Activated naive CD4-positive, alpha-beta T cell treated with anti-CD3 and anti-CD28 coated beads, Interleukin-2, amount 50 U/mL, for 72 hours (primary cell): ENCODE results near the gene SH2D7. TPM values are rescaled to one million over a fixed set of nuclear protein-coding genes. Genes with fewer than 3 reads are reported as not detected.

ENCODE experiments used
- ATAC-seq, 2 donors: fragments of 150-1000 bp; cut with Tn5 transposase; 2 replicates each; pipeline ENCODE4 v1.10.0; 2021; ENCODE audit warnings: mild to moderate bottlenecking in 2 of 2, moderate library complexity in 2 of 2
- DNase-seq, 2 donors: peaks; one replicate each; pipeline ENCODE4 v3.0.0; 2021 to 2022; ENCODE audit warnings: low spot score in 2 of 2
- H3K27ac Mint-ChIP-seq, 2 donors: one replicate each; pipeline ENCODE4 v1.8.0; 2022; ENCODE audit warnings: mild to moderate bottlenecking in 2 of 2, mixed read lengths in 2 of 2
- H3K36me3 Mint-ChIP-seq, 2 donors: one replicate each; pipeline ENCODE4 v1.8.0; 2022; ENCODE audit warnings: mixed read lengths in 2 of 2
- H3K9me3 Mint-ChIP-seq, 2 donors: one replicate each; pipeline ENCODE4 v1.8.0; 2022; ENCODE audit warnings: mixed read lengths in 2 of 2
- total RNA-seq, 2 donors: library from RNA; stranded (reverse); gene quantifications; one replicate each; pipeline ENCODE4 v1.2.3, GENCODE V29; 2022

SH2D7 gene
- total RNA-seq, 2 donors from 2014 or later, result not detected

- peak in 1 of 2 donors; percentile 53 for DNase-seq
- Mint-ChIP-seq H3K36me3 (no peaks in the 10 kb centered on the region), H3K27ac (peak overlapping the region; percentile 80 to 87), H3K9me3 (no peaks in the 10 kb centered on the region)
- no peak for ATAC-seq
Measured at GRCh38 chr15:78104566-78105475, 12.5 kb downstream of the SH2D7 start.

- peak overlapping the region; percentile 80 to 87 for H3K27ac Mint-ChIP-seq
- no peak for ATAC-seq
- H3K36me3 Mint-ChIP-seq, result no peaks in the 10 kb centered on the region
- peak in 1 of 2 donors; percentile 52 for DNase-seq
- H3K9me3 Mint-ChIP-seq, result no peaks in the 10 kb centered on the region
Measured at GRCh38 chr15:78105476-78106241, 13.3 kb downstream of the SH2D7 start.

- Mint-ChIP-seq H3K36me3 (no peaks in the 10 kb centered on the region), H3K9me3 (no peaks in the 10 kb centered on the region), H3K27ac (no peak overlapping the region)
- ATAC-seq (no peak), DNase-seq (peak in 1 of 2 donors; percentile 51)
Measured at GRCh38 chr15:78107471-78107870, 15.1 kb downstream of the SH2D7 start.

- ATAC-seq (peak; percentile 75 to 86), DNase-seq (peak; percentile 79 to 85)
- Mint-ChIP-seq H3K36me3 (no peaks in the 10 kb centered on the region), H3K9me3 (no peaks in the 10 kb centered on the region), H3K27ac (peak overlapping the region in 1 of 2 donors; percentile 67)
Measured at GRCh38 chr15:78108300-78109084, 16.1 kb downstream of the SH2D7 start.

GRCh38 chr15:78109156-78109555 lies 16.8 kb downstream of the SH2D7 start:
- Mint-ChIP-seq H3K36me3 (no peaks in the 10 kb centered on the region), H3K27ac (peak overlapping the region in 1 of 2 donors; percentile 67), H3K9me3 (no peaks in the 10 kb centered on the region)
- ATAC-seq (no peak), DNase-seq (peak in 1 of 2 donors; percentile 31)

- DNase-seq (peak in 1 of 2 donors; percentile 47), ATAC-seq (no peak)
- H3K27ac Mint-ChIP-seq, result no peak overlapping the region
- no peaks in the 10 kb centered on the region for H3K36me3 Mint-ChIP-seq
- no peaks in the 10 kb centered on the region for H3K9me3 Mint-ChIP-seq
Measured at GRCh38 chr15:78110096-78110495, 17.7 kb downstream of the SH2D7 start.

- no peaks in the 10 kb centered on the region for H3K36me3 Mint-ChIP-seq
- H3K27ac Mint-ChIP-seq, result no peak overlapping the region
- ATAC-seq, result no peak
- no peaks in the 10 kb centered on the region for H3K9me3 Mint-ChIP-seq
- peak in 1 of 2 donors; percentile 34 for DNase-seq
Measured at GRCh38 chr15:78110916-78111475, 18.6 kb downstream of the SH2D7 start.

GRCh38 chr15:78111788-78112187 lies 19.4 kb downstream of the SH2D7 start:
- no peak for ATAC-seq
- peak in 1 of 2 donors; percentile 40 for DNase-seq
- Mint-ChIP-seq H3K9me3 (no peaks in the 10 kb centered on the region), H3K36me3 (no peaks in the 10 kb centered on the region), H3K27ac (no peak overlapping the region)

- no peak for ATAC-seq
Measured at GRCh38 chr15:78112551-78112950, 20.2 kb downstream of the SH2D7 start.

GRCh38 chr15:78120523-78120922 lies 28.2 kb downstream of the SH2D7 start:
- DNase-seq, result no peak
- Mint-ChIP-seq H3K27ac (no peak overlapping the region), H3K9me3 (no peaks in the 10 kb centered on the region), H3K36me3 (no peaks in the 10 kb centered on the region)
- no peak for ATAC-seq

More at GRCh38 chr15:78112551-78112950, 20.2 kb downstream of the SH2D7 start:
- Mint-ChIP-seq H3K9me3 (no peaks in the 10 kb centered on the region), H3K27ac (peak overlapping the region in 1 of 2 donors; percentile 56), H3K36me3 (no peaks in the 10 kb centered on the region)
- DNase-seq, result no peak

GRCh38 chr15:78125267-78125666 lies 32.9 kb downstream of the SH2D7 start:
- DNase-seq (no peak), ATAC-seq (no peak)
- no peaks in the 10 kb centered on the region for H3K36me3 Mint-ChIP-seq
- H3K27ac Mint-ChIP-seq, result no peak overlapping the region
- no peaks in the 10 kb centered on the region for H3K9me3 Mint-ChIP-seq

GRCh38 chr15:78127882-78128281 lies 35.5 kb downstream of the SH2D7 start:
- DNase-seq (no peak), ATAC-seq (no peak)
- H3K27ac Mint-ChIP-seq, result peak overlapping the region in 1 of 2 donors; percentile 22
- H3K36me3 Mint-ChIP-seq, result no peaks in the 10 kb centered on the region
- H3K9me3 Mint-ChIP-seq, result no peaks in the 10 kb centered on the region

GRCh38 chr15:78129077-78129750 lies 36.9 kb downstream of the SH2D7 start:
- no peaks in the 10 kb centered on the region for H3K9me3 Mint-ChIP-seq
- H3K27ac Mint-ChIP-seq, result peak overlapping the region in 1 of 2 donors; percentile 12
- ATAC-seq, result no peak

GRCh38 chr15:78129751-78130287 lies 37.5 kb downstream of the SH2D7 start:
- DNase-seq, result no peak
- ATAC-seq, result no peak
- Mint-ChIP-seq H3K36me3 (no peaks in the 10 kb centered on the region), H3K27ac (no peak overlapping the region), H3K9me3 (no peaks in the 10 kb centered on the region)

More at GRCh38 chr15:78129077-78129750, 36.9 kb downstream of the SH2D7 start:
- no peak for DNase-seq
- no peaks in the 10 kb centered on the region for H3K36me3 Mint-ChIP-seq

- no peaks in the 10 kb centered on the region for H3K36me3 Mint-ChIP-seq
- ATAC-seq (no peak), DNase-seq (no peak)
- peak overlapping the region in 1 of 2 donors; percentile 76 for H3K27ac Mint-ChIP-seq
- no peaks in the 10 kb centered on the region for H3K9me3 Mint-ChIP-seq
Measured at GRCh38 chr15:78130466-78131294, 38.3 kb downstream of the SH2D7 start.
